Stimulated activated CD4-positive, alpha-beta T cell treated with anti-CD3 and anti-CD28 coated beads, Interleukin-15, amount 100 ng/mL, for 1 hour (primary cell): ENCODE measurements around the gene VWA5B1.

ENCODE experiments used
- DNase-seq, 2 donors: peaks; one replicate each; pipeline ENCODE4 v3.0.0-alpha.2; 2020; ENCODE audit warnings: low read depth in 1 of 2, low spot score in 1 of 2

The VWA5B1 gene

GRCh38 chr1:20320704-20321103 is 30.0 kb downstream of the VWA5B1 start:
- DNase-seq = no peak

GRCh38 chr1:20321573-20321972 is 30.9 kb downstream of the VWA5B1 start:
- DNase-seq = no peak

- no peak for DNase-seq
These were observed 31.6 kb downstream of the VWA5B1 start for GRCh38 chr1:20322081-20322824.

- peak in 1 of 2 donors; percentile 16 for DNase-seq
These were observed 32.3 kb downstream of the VWA5B1 start for GRCh38 chr1:20322825-20323612.

GRCh38 chr1:20323613-20323920 is 32.9 kb downstream of the VWA5B1 start:
- no peak for DNase-seq

GRCh38 chr1:20324704-20325406 is 34.2 kb downstream of the VWA5B1 start:
- no peak for DNase-seq

GRCh38 chr1:20325407-20325843 is 34.8 kb downstream of the VWA5B1 start:
- DNase-seq = no peak

- DNase-seq = no peak
These were observed 35.3 kb downstream of the VWA5B1 start for GRCh38 chr1:20325844-20326420.

GRCh38 chr1:20327467-20327866 is 36.8 kb downstream of the VWA5B1 start:
- no peak for DNase-seq

- DNase-seq = no peak
These were observed 37.5 kb downstream of the VWA5B1 start for GRCh38 chr1:20328201-20328600.

GRCh38 chr1:20329793-20330542 is 39.3 kb downstream of the VWA5B1 start:
- no peak for DNase-seq

- DNase-seq = no peak
These were observed 43.4 kb downstream of the VWA5B1 start for GRCh38 chr1:20334103-20334502.

- no peak for DNase-seq
These were observed 45.5 kb downstream of the VWA5B1 start for GRCh38 chr1:20336105-20336605.

- no peak for DNase-seq
These were observed 46.9 kb downstream of the VWA5B1 start for GRCh38 chr1:20337581-20337980.

GRCh38 chr1:20339811-20340457 is 49.3 kb downstream of the VWA5B1 start:
- no peak for DNase-seq

GRCh38 chr1:20342294-20343148 is 51.8 kb downstream of the VWA5B1 start:
- DNase-seq = no peak

GRCh38 chr1:20343149-20343937 is 52.7 kb downstream of the VWA5B1 start:
- DNase-seq = no peak

- no peak for DNase-seq
These were observed 53.2 kb downstream of the VWA5B1 start for GRCh38 chr1:20343938-20344302.

GRCh38 chr1:20344738-20345137 is 54.1 kb downstream of the VWA5B1 start:
- DNase-seq = no peak
